Endothelial cell of umbilical vein (primary cell): Measurements from ENCODE around the gene ATP2C2. TPM values are rescaled to one million over a fixed set of nuclear protein-coding genes. Genes with fewer than 3 reads are reported as not detected.

ENCODE experiments used
- BruUV-seq: library from RNA; stranded (reverse); fragments of 400-500 nt; replicated peaks from 2 replicates; lab custom pipeline; 2021; lab: Mats Ljungman, UMichigan
- CTCF ChIA-PET: fragments of 300-600, 350-600 bp; sonication (Branson Sonifier 250); formaldehyde crosslinking; loops from one replicate; lab custom pipeline; 2021; ENCODE audit warnings: antibody characterized with exemption, inconsistent platforms; lab: Charles Lee
- POLR2A ChIA-PET: fragments of 300-600, 350-600 bp; sonication (Branson Sonifier 250); formaldehyde crosslinking; loops from one replicate; lab custom pipeline; 2021; ENCODE audit warnings: antibody characterized with exemption, inconsistent platforms; lab: Charles Lee
- DNase-seq: peaks from one replicate; pipeline ENCODE4 v3.0.0-alpha.2; 2011; ENCODE audit warnings: low read depth, low spot score
- FAIRE-seq: peaks from 2 replicates; lab custom pipeline; 2011; peaks lifted over from hg19 to GRCh38; lab: Jason Lieb, UNC
- H2AFZ ChIP-seq: 2 replicates; pipeline ENCODE4 v1.6.0; 2012; ENCODE audit warnings: low read depth, low read length, control low read depth, inconsistent platforms
- H3K27ac ChIP-seq: 2 replicates; pipeline ENCODE4 v1.5.1; 2011; ENCODE audit warnings: low read depth, mild to moderate bottlenecking, control low read depth, low read length, moderate library complexity; ENCODE audit not compliant: insufficient read depth
- H3K27me3 ChIP-seq, 2 experiments: 2 replicates each; pipeline versions ENCODE4 v1.6.0 to v1.6.1; 2011; ENCODE audit warnings: low read length in 2 of 2, mixed read lengths in 1 of 2; ENCODE audit not compliant: control insufficient read depth in 2 of 2, insufficient read depth in 2 of 2
- H3K36me3 ChIP-seq, 2 experiments: 2 replicates in 1 of 2; 3 replicates in 1 of 2; pipeline ENCODE4 v1.5.1; 2011; ENCODE audit warnings: low read length in 2 of 2, mild to moderate bottlenecking in 1 of 2, moderate library complexity in 1 of 2; ENCODE audit not compliant: control insufficient read depth in 2 of 2, insufficient read depth in 2 of 2; ENCODE audit errors: extremely low read depth in 1 of 2
- H3K4me1 ChIP-seq: 3 replicates; pipeline ENCODE4 v1.5.1; 2011; ENCODE audit warnings: mild to moderate bottlenecking, low read length; ENCODE audit not compliant: control insufficient read depth, insufficient read depth; ENCODE audit errors: extremely low read depth
- H3K4me2 ChIP-seq: 2 replicates; pipeline ENCODE4 v1.6.1; 2011; ENCODE audit warnings: low read length, control low read depth, mixed read lengths; ENCODE audit not compliant: insufficient read depth
- H3K4me3 ChIP-seq, 3 experiments: fragments of 200-600 bp in 1 of 3; sonication (generic), shearing (Covaris generic) in 1 of 3; replicated peaks in 1 of 3; 2 replicates each; pipeline ENCODE4 v1.5.1; 2011 to 2016; ENCODE audit warnings: control low read depth in 3 of 3, low read length in 3 of 3, mild to moderate bottlenecking in 2 of 3, inconsistent platforms in 1 of 3, low read depth in 1 of 3, moderate library complexity in 1 of 3; ENCODE audit not compliant: insufficient read depth in 1 of 3
- H3K79me2 ChIP-seq: 2 replicates; pipeline ENCODE4 v1.6.0; 2012; ENCODE audit warnings: low read length, inconsistent platforms; ENCODE audit not compliant: control insufficient read depth, insufficient read depth
- H3K9ac ChIP-seq: replicated peaks from 2 replicates; pipeline ENCODE3; 2011; ENCODE audit warnings: low read length, control low read depth; ENCODE audit not compliant: insufficient read depth; ENCODE audit errors: extremely low read depth
- H3K9me1 ChIP-seq: replicated peaks from 3 replicates; pipeline ENCODE4 v1.6.0; 2011; ENCODE audit warnings: mild to moderate bottlenecking, low read length; ENCODE audit not compliant: control insufficient read depth, insufficient read depth; ENCODE audit errors: extremely low read depth
- H3K9me3 ChIP-seq: replicated peaks from 2 replicates; pipeline ENCODE4 v1.5.1; 2012; ENCODE audit warnings: low read length, inconsistent platforms; ENCODE audit not compliant: control insufficient read depth, insufficient read depth
- H4K20me1 ChIP-seq: replicated peaks from 2 replicates; pipeline ENCODE3; 2011; ENCODE audit warnings: mild to moderate bottlenecking, low read length; ENCODE audit not compliant: control insufficient read depth, insufficient read depth; ENCODE audit errors: extremely low read depth
- EZH2 ChIP-seq: IDR thresholded peaks from 2 replicates; pipeline ENCODE4 v1.6.1; 2012; ENCODE audit warnings: borderline replicate concordance, low read depth, mild to moderate bottlenecking, moderate library complexity, low read length, inconsistent platforms; ENCODE audit not compliant: severe bottlenecking
- FOS ChIP-seq: IDR thresholded peaks from 2 replicates; pipeline ENCODE4 v1.6.1; 2011; ENCODE audit warnings: mild to moderate bottlenecking, low read length, moderate library complexity, borderline replicate concordance; ENCODE audit not compliant: insufficient read depth
- GATA2 ChIP-seq: IDR thresholded peaks from 2 replicates; pipeline ENCODE4 v1.7.0; 2011; ENCODE audit warnings: low read depth, mild to moderate bottlenecking, moderate library complexity, mixed read lengths, low read length; ENCODE audit not compliant: insufficient read length, insufficient read depth
- JUN ChIP-seq: IDR thresholded peaks from 2 replicates; pipeline ENCODE4 v1.6.1; 2011; ENCODE audit warnings: borderline replicate concordance, low read depth; ENCODE audit not compliant: insufficient read length, insufficient read depth
- MYC ChIP-seq: IDR thresholded peaks from one replicate; pipeline ENCODE4 v1.6.1; 2011; ENCODE audit warnings: mild to moderate bottlenecking, low read depth, low read length
- POLR2A ChIP-seq: IDR thresholded peaks from 2 replicates; pipeline ENCODE4 v1.6.1; 2012; ENCODE audit warnings: low read depth, mild to moderate bottlenecking, control low read depth, low read length
- POLR2AphosphoS5 ChIP-seq: IDR thresholded peaks from 2 replicates; pipeline ENCODE4 v1.6.1; 2012; ENCODE audit warnings: low read depth, mild to moderate bottlenecking, control low read depth, low read length, moderate library complexity; ENCODE audit not compliant: insufficient read depth
- dilution Hi-C: fragments of 300-500 bp; cut with MboI; formaldehyde crosslinking; loops from one replicate; pipeline ENCODE4 v1.15.0; 2019; ENCODE audit warnings: low sequenced_read_pairs; ENCODE audit not compliant: extremely low pct_ligation_motif_present
- intact Hi-C: fragments of 100-400 bp; cut with micrococcal nuclease; formaldehyde crosslinking; loops from one replicate; pipeline ENCODE4 v1.10.0; 2022
- polyA plus RNA-seq, 4 experiments: library from polyadenylated mRNA; depleted of rRNA in 3 of 4; stranded (reverse) in 3 of 4; unstranded in 1 of 4; fragments of >200 nt; gene quantifications; 2 replicates each; pipeline versions ENCODE4 v1.2.1 to v1.2.3, GENCODE V29; 2011 to 2012; ENCODE audit warnings: missing spikeins in 1 of 4
- total RNA-seq: library from RNA; stranded (reverse); gene quantifications from 2 replicates; pipeline ENCODE4 v1.2.3, GENCODE V29; 2021
- TF ChIP-seq, protein P1 (sequence below): IDR thresholded peaks from 2 replicates; pipeline ENCODE4 v1.6.1; 2011; ENCODE audit not compliant: insufficient read depth, insufficient read length
- TF ChIP-seq, protein P2 (sequence below), 2 donors: IDR thresholded peaks; 1 replicate in 1 of 2; 2 replicates in 1 of 2; pipeline ENCODE4 v1.5.1; 2011; ENCODE audit warnings: low read length in 2 of 2, mild to moderate bottlenecking in 2 of 2, moderate library complexity in 2 of 2, control low read depth in 1 of 2, inconsistent platforms in 1 of 2, low read depth in 1 of 2; ENCODE audit not compliant: insufficient read depth in 1 of 2; ENCODE audit errors: extremely low read depth in 1 of 2

ATP2C2 gene
- total and polyA plus RNA-seq, 2 donors (not counting 3 experiments of a cell fraction or from before 2014, with no cell fraction given), result not detected

DNA sequence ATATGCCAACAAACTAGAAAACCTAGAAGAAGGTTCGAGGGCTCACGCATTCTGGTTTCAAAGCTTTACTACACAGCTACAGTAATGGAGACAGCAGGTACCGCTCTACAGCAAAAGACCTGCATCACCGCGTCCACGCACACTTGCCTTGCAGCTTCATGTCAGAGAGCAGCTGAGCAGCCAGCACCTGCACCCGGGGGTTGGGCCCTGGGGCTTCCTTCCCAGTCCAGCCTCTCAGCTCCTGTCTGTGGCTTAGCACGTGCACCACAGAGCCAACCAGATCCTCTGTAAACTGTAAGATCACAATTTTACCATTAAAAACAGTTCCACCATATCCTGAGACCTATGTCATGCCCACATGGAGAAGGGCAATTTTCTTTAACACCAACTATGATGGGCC, 120.8 kb downstream of the ATP2C2 start:
- POLR2A ChIA-PET, result no interaction called here
- Histone ChIP-seq H3K9me1 (no peaks in the 10 kb centered on the region), H4K20me1 (no peaks in the 10 kb centered on the region), H3K36me3 (peaks cover 3 to 16% of the 10 kb centered on the region in 2 experiments), H3K79me2 (no peaks in the 10 kb centered on the region), H3K4me1 (no peaks in the 10 kb centered on the region), H3K4me2 (no peak overlapping the region), H3K4me3 (no peak overlapping the region), H2AFZ (no peak overlapping the region), H3K27ac (no peak overlapping the region), H3K9me3 (no peaks in the 10 kb centered on the region), H3K9ac (no peak overlapping the region), H3K27me3 (no peaks in the 10 kb centered on the region)
- dilution Hi-C loops (no loop called here), intact Hi-C loops (loop anchor here (10.0 kb wide), 1 partner anchor 424 kb away; no protein-coding TSS in a partner anchor)
- TF ChIP-seq MYC, result no peak
- no peak for TF ChIP-seq EZH2
- TF ChIP-seq POLR2A, result no peak
- TF ChIP-seq, protein P1, sequence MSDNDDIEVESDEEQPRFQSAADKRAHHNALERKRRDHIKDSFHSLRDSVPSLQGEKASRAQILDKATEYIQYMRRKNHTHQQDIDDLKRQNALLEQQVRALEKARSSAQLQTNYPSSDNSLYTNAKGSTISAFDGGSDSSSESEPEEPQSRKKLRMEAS, result no peak
- no peak for TF ChIP-seq GATA2
- no peak for TF ChIP-seq FOS
- TF ChIP-seq JUN, result no peak
- TF ChIP-seq, protein P2, sequence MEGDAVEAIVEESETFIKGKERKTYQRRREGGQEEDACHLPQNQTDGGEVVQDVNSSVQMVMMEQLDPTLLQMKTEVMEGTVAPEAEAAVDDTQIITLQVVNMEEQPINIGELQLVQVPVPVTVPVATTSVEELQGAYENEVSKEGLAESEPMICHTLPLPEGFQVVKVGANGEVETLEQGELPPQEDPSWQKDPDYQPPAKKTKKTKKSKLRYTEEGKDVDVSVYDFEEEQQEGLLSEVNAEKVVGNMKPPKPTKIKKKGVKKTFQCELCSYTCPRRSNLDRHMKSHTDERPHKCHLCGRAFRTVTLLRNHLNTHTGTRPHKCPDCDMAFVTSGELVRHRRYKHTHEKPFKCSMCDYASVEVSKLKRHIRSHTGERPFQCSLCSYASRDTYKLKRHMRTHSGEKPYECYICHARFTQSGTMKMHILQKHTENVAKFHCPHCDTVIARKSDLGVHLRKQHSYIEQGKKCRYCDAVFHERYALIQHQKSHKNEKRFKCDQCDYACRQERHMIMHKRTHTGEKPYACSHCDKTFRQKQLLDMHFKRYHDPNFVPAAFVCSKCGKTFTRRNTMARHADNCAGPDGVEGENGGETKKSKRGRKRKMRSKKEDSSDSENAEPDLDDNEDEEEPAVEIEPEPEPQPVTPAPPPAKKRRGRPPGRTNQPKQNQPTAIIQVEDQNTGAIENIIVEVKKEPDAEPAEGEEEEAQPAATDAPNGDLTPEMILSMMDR (IDR thresholded peaks at IDR 0.05; ENCODE audit: extremely low read depth in 1 of 2, insufficient read depth in 1 of 2, low read depth in 1 of 2, low read length in 2 of 2), result no peak
- no peak for TF ChIP-seq POLR2AphosphoS5
- CTCF ChIA-PET, result interaction anchor here (1.2 kb wide), 1 partner anchor 17 kb away, joined by 3 read pairs; no protein-coding TSS in a partner anchor
- no TSS peak for BruUV-seq
- no peak for DNase-seq
- no peak for FAIRE-seq
